GM12874 (cell line): ENCODE measurements around the gene DEGS1.

Source experiments
- TF ChIP-seq, protein P1 (sequence below): IDR thresholded peaks from 2 replicates; pipeline ENCODE4 v1.5.1; 2011; ENCODE audit warnings: low read depth, mild to moderate bottlenecking, control low read depth, low read length, moderate library complexity; ENCODE audit not compliant: insufficient read depth

Gene DEGS1

GRCh38 chr1:224182866-224183590 lies at the start of gene DEGS1:
Gene DEGS1, plus strand, starts transcription at chr1:224183240. Its CDS starts 97 bp downstream, at chr1:224183337.
- TF ChIP-seq, protein P1, sequence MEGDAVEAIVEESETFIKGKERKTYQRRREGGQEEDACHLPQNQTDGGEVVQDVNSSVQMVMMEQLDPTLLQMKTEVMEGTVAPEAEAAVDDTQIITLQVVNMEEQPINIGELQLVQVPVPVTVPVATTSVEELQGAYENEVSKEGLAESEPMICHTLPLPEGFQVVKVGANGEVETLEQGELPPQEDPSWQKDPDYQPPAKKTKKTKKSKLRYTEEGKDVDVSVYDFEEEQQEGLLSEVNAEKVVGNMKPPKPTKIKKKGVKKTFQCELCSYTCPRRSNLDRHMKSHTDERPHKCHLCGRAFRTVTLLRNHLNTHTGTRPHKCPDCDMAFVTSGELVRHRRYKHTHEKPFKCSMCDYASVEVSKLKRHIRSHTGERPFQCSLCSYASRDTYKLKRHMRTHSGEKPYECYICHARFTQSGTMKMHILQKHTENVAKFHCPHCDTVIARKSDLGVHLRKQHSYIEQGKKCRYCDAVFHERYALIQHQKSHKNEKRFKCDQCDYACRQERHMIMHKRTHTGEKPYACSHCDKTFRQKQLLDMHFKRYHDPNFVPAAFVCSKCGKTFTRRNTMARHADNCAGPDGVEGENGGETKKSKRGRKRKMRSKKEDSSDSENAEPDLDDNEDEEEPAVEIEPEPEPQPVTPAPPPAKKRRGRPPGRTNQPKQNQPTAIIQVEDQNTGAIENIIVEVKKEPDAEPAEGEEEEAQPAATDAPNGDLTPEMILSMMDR, result no peak

DNA sequence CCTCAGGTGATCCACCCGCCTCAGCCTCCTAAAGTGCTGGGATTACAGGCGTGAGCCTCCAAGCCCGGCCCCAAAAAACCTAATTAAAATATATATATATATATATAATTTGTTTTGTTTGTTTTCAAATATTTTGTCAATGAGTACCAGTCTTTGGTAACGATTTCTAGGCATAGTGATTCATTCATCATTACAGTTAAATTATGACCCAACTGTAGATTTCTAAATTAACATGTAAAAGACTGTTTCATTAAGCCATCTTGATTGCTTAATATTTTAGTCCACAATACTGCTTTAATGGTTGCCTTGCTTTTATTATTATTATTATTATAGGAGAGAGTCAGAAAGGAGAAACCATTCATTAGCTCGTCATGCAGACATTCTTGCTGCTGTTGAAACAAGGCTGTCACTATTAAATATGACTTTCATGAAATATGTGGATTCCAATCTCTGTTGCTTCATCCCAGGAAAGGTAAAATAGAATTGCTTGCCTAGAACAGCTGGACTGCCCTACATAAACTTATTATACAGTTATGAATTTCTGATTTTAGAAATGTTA lies 49.2 kb upstream of the DEGS1 start:
- TF ChIP-seq, protein P1, result no peak

GRCh38 chr1:224137518-224137917 lies 45.5 kb upstream of the DEGS1 start:
- TF ChIP-seq, protein P1, result no peak

DNA sequence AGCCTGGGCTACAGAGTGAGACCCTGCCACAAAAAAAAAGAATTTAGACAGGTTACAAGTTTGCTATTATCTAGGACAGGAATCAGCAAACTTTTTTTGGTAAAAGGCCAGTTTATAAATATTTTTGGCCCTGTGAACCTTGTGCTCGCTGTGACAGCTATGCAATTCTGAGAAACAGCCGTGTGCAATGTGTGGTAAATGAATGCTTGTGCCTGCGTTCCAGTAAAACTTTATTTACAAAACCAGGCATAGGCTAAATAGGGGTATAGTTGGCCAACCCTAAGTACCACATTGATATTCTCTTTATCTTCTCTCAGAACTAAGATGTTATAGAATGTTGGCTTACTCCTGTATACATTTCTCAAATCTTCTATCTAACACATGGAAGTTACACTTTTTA lies 44.8 kb upstream of the DEGS1 start:
- TF ChIP-seq, protein P1, result no peak

DNA sequence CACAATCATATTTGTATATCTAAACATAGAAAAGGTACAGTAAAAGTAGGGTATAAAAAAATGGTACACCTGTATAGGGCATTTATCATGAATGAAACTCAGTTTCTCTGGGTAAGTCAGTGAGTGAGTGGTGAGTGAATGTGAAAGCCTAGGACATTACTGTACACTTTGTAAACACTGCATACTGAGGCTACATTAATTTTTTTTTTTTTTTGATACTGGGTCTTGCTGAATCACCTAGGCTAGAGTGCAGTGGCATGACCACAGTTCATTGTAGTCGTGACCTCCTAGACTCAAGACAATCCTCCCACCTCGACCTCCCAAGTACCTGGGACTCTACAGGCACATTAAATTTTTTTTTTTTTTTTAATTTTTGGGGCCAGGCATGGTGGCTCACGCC lies 41.3 kb upstream of the DEGS1 start:
- TF ChIP-seq, protein P1, result no peak

- TF ChIP-seq, protein P1, result no peak
These were observed 33.3 kb upstream of the DEGS1 start for GRCh38 chr1:224149709-224150108.

GRCh38 chr1:224151117-224151516 lies 31.9 kb upstream of the DEGS1 start:
- TF ChIP-seq, protein P1, result no peak
